Measurements from ENCODE around the gene HACL1. TPM values are rescaled to one million over a fixed set of nuclear protein-coding genes. Genes with fewer than 3 reads are reported as not detected.

Gene HACL1
- total RNA-seq, 4 donors from 2014 or later: 19.8 to 26.4 (median 21.1) TPM

GRCh38 chr3:15645246-15645645 lies 43.9 kb upstream of the HACL1 start:
- TF ChIP-seq CTCF (IDR thresholded peaks at IDR 0.05): no peak
- ATAC-seq (ENCODE audit: low FRiP score) (no peak), DNase-seq (ENCODE audit: low spot score) (no peak)

- no peak for DNase-seq (ENCODE audit: low spot score)
- no peak for TF ChIP-seq CTCF (IDR thresholded peaks at IDR 0.05)
- ATAC-seq (ENCODE audit: low FRiP score): no peak
Observed at GRCh38 chr3:15638891-15639262, 37.5 kb upstream of the HACL1 start.

GRCh38 chr3:15638193-15638890 lies 37.0 kb upstream of the HACL1 start:
- TF ChIP-seq CTCF (IDR thresholded peaks at IDR 0.05): no peak
- DNase-seq (ENCODE audit: low spot score): no peak
- ATAC-seq (ENCODE audit: low FRiP score): no peak

- DNase-seq (ENCODE audit: low spot score) (no peak), ATAC-seq (ENCODE audit: low FRiP score) (no peak)
- no peak for TF ChIP-seq CTCF (IDR thresholded peaks at IDR 0.05)
Observed at GRCh38 chr3:15637131-15637951, 36.0 kb upstream of the HACL1 start.

GRCh38 chr3:15636028-15636709 lies 34.8 kb upstream of the HACL1 start:
- ATAC-seq (ENCODE audit: low FRiP score) (peak; percentile 32), DNase-seq (ENCODE audit: low spot score) (no peak)
- TF ChIP-seq CTCF (IDR thresholded peaks at IDR 0.05): no peak

- TF ChIP-seq CTCF (IDR thresholded peaks at IDR 0.05): no peak
- ATAC-seq (ENCODE audit: low FRiP score) (peak; percentile 49), DNase-seq (ENCODE audit: low spot score) (no peak)
Observed at GRCh38 chr3:15635121-15635661, 33.8 kb upstream of the HACL1 start.

All from omental fat pad (tissue), 4 donors.